Type B pancreatic cell (in vitro differentiated cells): ENCODE measurements around the gene NGEF. TPM values are rescaled to one million over a fixed set of nuclear protein-coding genes. Genes with fewer than 3 reads are reported as not detected.

Experiments used
- DNase-seq: peaks from one replicate; pipeline ENCODE4 v3.0.0; 2021; ENCODE audit warnings: mixed read lengths; ENCODE audit not compliant: unreplicated experiment; ENCODE audit errors: extremely low spot score
- H3K27ac Mint-ChIP-seq: 2 replicates; pipeline ENCODE4 v1.8.0; 2021; ENCODE audit warnings: mild to moderate bottlenecking, mixed read lengths
- H3K27me3 Mint-ChIP-seq: 2 replicates; pipeline ENCODE4 v1.8.0; 2021; ENCODE audit warnings: mixed read lengths
- H3K36me3 Mint-ChIP-seq: 2 replicates; pipeline ENCODE4 v1.8.0; 2021; ENCODE audit warnings: mixed read lengths
- H3K4me1 Mint-ChIP-seq: one replicate; pipeline ENCODE4 v1.8.0; 2021; ENCODE audit warnings: mixed read lengths; ENCODE audit not compliant: unreplicated experiment
- H3K4me3 Mint-ChIP-seq: 2 replicates; pipeline ENCODE4 v1.8.0; 2021; ENCODE audit warnings: mild to moderate bottlenecking, mixed read lengths
- H3K9me3 Mint-ChIP-seq: 2 replicates; pipeline ENCODE4 v1.8.0; 2021; ENCODE audit warnings: mixed read lengths
- total RNA-seq: library from RNA; stranded (reverse); gene quantifications from 2 replicates; pipeline ENCODE4 v1.2.1, GENCODE V29; 2021; ENCODE audit warnings: low replicate concordance
- TF ChIP-seq, protein P1 (sequence below): fragments of 200-600 bp; sonication (generic); conservative IDR thresholded peaks from 2 replicates; pipeline ENCODE4 v1.5.0; 2021; ENCODE audit warnings: antibody characterized with exemption, mild to moderate bottlenecking

Gene NGEF
- total RNA-seq, 1 donor from 2014 or later = 20.7 TPM

DNA sequence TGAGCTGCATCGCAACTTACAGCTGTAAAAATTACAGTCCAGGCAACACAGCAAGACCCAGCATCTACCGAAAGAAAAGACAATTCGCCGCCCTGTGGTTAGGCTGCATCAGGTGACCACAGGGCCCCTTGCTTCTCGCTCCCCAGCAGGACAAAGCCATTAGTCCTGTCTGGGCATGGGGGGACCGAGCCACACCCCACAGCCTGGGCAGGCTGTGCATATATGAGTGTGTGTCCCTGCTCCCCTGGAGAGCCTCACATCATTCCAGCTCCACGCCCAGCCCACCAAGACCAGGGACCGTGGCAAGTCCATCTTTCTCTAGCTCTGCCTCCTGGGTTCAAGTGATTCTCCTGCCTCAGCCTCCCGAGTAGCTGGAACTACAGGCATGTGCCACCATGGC, 109.1 kb downstream of the NGEF start:
- Mint-ChIP-seq H3K27ac (no peak overlapping the region), H3K9me3 (no peaks in the 10 kb centered on the region), H3K27me3 (no peaks in the 10 kb centered on the region), H3K4me3 (no peak overlapping the region), H3K4me1 (peaks cover 4% of the 10 kb centered on the region), H3K36me3 (no peaks in the 10 kb centered on the region)
- no peak for DNase-seq
- TF ChIP-seq, protein P1, sequence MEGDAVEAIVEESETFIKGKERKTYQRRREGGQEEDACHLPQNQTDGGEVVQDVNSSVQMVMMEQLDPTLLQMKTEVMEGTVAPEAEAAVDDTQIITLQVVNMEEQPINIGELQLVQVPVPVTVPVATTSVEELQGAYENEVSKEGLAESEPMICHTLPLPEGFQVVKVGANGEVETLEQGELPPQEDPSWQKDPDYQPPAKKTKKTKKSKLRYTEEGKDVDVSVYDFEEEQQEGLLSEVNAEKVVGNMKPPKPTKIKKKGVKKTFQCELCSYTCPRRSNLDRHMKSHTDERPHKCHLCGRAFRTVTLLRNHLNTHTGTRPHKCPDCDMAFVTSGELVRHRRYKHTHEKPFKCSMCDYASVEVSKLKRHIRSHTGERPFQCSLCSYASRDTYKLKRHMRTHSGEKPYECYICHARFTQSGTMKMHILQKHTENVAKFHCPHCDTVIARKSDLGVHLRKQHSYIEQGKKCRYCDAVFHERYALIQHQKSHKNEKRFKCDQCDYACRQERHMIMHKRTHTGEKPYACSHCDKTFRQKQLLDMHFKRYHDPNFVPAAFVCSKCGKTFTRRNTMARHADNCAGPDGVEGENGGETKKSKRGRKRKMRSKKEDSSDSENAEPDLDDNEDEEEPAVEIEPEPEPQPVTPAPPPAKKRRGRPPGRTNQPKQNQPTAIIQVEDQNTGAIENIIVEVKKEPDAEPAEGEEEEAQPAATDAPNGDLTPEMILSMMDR = no peak

DNA sequence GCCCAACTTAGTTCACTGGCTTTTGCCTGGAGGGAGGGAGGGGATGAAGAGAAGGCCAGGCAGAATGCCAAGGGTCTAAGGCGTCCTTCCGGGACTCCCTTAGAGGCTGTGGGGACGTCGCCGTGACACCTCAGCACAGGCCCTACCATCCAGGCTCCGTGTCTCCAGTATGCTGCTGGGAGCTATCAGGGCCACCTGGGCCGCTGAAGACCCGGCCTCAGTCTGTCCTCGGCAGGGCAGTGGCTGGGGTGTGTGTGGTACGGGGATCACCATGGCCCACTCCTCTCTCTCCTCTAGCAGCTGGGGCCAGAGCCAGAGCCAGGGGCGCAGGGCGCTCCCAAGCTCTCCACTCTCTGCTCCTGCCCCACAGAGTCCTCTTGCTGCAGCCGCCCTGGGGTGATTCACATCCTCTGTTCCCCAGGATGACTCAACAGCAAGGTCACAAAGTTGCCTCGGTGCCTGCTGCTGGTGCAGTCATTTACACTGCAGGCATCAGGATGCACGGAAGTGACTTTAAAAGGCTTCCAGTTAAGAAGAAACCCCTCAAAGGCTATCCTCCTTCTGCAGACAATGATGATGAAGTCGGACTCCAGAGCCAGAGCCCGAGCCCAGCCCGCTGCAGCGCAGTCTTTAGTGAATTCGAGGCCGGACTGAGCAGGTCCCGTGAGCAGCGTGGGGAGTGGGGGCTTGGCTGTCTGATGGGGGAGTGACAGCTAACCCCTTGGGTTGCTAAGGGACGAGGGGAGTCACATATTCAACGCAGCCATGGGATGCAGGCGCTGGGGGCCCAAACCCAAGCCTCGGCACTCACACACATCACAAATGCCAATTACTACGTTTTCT, 111.1 kb downstream of the NGEF start:
- no peak overlapping the region for H3K4me3 Mint-ChIP-seq
- H3K4me1 Mint-ChIP-seq = no peaks in the 10 kb centered on the region
- DNase-seq = no peak
- H3K27me3 Mint-ChIP-seq = no peaks in the 10 kb centered on the region
- TF ChIP-seq, protein P1 = no peak
- H3K27ac Mint-ChIP-seq = no peak overlapping the region
- no peaks in the 10 kb centered on the region for H3K9me3 Mint-ChIP-seq
- H3K36me3 Mint-ChIP-seq = no peaks in the 10 kb centered on the region

DNA sequence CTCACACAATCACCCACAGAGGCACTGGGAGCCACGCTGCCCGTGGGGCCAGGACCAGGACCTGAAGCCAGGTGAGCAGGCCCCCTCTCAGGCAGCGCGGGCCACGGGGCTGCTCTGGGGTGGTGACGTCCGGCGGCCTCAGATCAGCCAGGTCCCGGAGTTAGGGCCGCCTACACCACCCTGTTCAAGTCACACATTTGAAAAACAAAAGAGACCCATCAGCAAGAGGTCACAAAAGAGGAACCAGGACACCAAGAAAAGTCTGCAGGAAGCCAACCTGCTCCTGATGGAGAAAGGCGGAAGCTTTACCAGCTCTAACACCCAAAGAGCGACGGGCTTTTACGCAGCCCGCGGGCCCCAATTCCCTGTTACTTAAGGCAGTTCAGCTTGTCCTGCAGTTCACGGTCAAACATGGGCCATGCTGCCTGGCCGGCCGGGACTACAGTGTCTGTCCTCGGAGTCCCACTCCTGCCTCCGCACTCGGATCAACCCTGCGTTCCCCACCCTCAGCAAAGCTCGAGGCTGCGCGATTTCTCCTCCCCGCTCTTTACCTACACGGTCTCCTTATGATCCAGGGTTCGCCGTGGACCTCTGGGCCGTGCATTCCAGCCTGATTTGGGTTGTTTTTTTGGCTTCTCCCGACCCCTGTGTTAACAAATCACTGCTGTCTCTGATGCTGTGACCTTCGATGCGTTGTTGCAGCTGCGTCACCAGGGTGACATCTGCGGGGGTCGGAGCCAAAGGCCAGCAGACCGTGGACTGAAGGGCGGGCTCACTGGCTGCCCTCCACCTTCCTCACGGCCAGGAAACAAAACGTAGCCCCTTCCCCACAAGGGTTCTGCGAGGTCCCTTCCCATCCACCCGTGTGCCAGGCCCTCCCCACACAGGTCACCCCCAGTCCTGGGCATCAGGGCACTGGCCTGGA, 112.0 kb downstream of the NGEF start:
- no peaks in the 10 kb centered on the region for H3K27me3 Mint-ChIP-seq

DNA sequence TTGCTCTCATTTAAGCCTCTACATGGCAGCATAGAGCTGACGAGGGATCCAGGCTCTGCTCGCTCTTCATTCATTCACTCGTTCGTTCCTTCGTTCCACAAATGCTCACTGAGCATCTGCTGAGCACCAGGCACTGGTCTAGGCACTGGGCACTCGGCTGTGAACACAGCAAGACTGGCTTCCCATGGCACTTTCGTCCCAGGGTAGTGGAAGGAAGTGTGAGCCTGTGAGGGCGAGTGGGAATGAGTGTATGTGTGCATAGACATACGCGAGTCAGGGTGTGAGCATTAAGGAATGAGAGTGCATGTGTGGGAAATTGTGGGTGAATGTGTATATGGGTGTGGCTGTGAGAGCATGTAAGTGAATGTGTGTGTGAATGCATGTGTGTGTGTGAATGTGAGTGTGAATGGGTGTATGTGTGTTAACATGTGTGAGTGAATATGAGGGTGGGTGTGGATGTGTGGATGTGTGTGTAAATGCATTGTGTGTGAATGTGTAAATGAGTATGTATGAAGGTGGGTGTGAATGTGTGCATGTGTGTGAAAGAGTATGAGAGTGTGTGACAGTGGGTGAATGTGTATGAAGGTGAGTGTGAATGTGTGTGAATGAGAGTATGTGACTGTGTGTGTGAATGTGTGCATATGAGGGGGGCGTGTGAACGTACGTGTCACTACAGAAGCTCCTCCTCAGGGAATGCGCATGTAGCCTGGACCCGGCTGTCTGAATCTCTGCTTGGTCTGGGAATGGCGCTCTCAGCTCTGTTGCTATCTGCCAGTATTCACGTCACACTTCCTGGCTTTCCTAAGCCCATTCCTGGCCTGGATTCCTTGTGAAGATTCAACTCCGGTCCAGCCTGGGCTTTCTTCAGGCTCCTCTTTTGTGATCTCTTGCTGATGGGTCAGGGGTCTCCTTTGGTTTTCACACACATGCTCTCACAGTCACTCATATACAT, 114.2 kb downstream of the NGEF start:
- Mint-ChIP-seq H3K4me3 (no peak overlapping the region), H3K4me1 (no peaks in the 10 kb centered on the region), H3K27me3 (no peaks in the 10 kb centered on the region), H3K27ac (no peak overlapping the region), H3K36me3 (no peaks in the 10 kb centered on the region), H3K9me3 (no peaks in the 10 kb centered on the region)
- TF ChIP-seq, protein P1 = no peak
- DNase-seq = no peak

More for the DNA sequence above, 112.0 kb downstream of the NGEF start:
- Mint-ChIP-seq H3K4me1 (no peaks in the 10 kb centered on the region), H3K9me3 (no peaks in the 10 kb centered on the region), H3K4me3 (no peak overlapping the region), H3K36me3 (no peaks in the 10 kb centered on the region), H3K27ac (no peak overlapping the region)
- TF ChIP-seq, protein P1 = no peak
- DNase-seq = no peak
